ENCODE measurements around the gene SIK2. TPM values are rescaled to one million over a fixed set of nuclear protein-coding genes. Genes with fewer than 3 reads are reported as not detected.
"Not testable (repeated sequence)": the region's sequence is repeated elsewhere in the genome, so short reads cannot be mapped to it uniquely, and the experiment has no call there.

Gene SIK2
- total and polyA plus RNA-seq, 4 donors, result 7.2 to 31.8 (median 17.3) TPM

DNA sequence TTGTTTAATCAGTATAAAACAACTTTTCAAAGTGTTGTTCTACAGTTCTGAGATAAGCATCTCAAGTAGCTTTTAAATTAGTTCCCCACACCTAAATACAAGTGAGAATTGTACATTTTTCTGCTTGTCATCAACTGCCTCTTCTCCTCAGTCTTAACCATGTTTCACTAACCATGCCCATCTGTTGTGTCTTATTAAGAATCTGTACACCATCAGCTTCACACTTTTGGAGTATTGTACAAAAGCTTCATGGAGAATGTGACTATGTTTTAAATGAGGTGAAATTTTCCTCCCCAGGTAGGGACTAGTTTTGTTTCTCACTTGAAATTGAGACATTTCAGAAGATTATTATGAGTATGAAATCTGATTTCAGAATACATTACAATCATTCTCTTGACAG lies 52.4 kb downstream of the SIK2 start:
- no peak for ATAC-seq (ENCODE audit: insufficient read depth, low FRiP score)

DNA sequence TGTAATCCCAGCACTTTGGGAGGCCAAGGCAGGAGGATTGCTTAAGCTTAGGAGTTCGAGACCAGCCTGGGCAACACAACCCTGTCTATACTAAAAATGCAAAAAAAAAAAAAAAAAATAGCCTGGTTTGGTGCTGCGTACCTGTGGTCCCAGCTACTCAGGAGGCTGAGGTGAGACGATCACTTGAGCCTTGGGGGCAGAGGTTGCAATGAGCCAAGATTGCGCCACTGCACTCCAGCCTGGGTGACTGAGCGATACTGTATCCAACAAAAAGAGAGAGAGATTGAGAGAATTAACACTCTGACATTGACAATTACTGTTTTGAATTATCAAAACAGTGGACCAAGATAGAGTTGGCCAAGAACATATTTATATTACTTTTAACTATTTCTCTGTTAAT lies 53.7 kb downstream of the SIK2 start:
- no peak overlapping the region for H3K9ac ChIP-seq (ENCODE audit: insufficient read depth in 1 of 2, low read length in 2 of 2)
- peaks cover 0 to 6% (median 0%) of the 10 kb centered on the region in 5 donors for H3K4me1 ChIP-seq (ENCODE audit: control insufficient read depth in 5 of 5, insufficient read depth in 5 of 5, low read length in 5 of 5)
- H3K36me3 ChIP-seq (ENCODE audit: control insufficient read depth in 4 of 4, insufficient read depth in 4 of 4, low read length in 4 of 4), result peaks cover 4 to 6% (median 5%) of the 10 kb centered on the region in 4 donors
- DNase-seq (no peak), ATAC-seq (ENCODE audit: insufficient read depth, low FRiP score) (no peak)
- 80 to 90% methylated on average over 5 of the region's 5 CpGs for WGBS, 2 donors
- H3K27me3 ChIP-seq (ENCODE audit: control insufficient read depth in 3 of 3, insufficient read depth in 3 of 3, low read length in 2 of 3), result no peaks in the 10 kb centered on the region
- TF ChIP-seq, protein P1, sequence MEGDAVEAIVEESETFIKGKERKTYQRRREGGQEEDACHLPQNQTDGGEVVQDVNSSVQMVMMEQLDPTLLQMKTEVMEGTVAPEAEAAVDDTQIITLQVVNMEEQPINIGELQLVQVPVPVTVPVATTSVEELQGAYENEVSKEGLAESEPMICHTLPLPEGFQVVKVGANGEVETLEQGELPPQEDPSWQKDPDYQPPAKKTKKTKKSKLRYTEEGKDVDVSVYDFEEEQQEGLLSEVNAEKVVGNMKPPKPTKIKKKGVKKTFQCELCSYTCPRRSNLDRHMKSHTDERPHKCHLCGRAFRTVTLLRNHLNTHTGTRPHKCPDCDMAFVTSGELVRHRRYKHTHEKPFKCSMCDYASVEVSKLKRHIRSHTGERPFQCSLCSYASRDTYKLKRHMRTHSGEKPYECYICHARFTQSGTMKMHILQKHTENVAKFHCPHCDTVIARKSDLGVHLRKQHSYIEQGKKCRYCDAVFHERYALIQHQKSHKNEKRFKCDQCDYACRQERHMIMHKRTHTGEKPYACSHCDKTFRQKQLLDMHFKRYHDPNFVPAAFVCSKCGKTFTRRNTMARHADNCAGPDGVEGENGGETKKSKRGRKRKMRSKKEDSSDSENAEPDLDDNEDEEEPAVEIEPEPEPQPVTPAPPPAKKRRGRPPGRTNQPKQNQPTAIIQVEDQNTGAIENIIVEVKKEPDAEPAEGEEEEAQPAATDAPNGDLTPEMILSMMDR (IDR thresholded peaks at IDR 0.05; ENCODE audit: control extremely low read depth, extremely low read depth), result no peak
- H3K4me3 ChIP-seq, result no peak overlapping the region
- H3K9me3 ChIP-seq (ENCODE audit: control insufficient read depth in 4 of 4, insufficient read depth in 3 of 4, low read length in 3 of 4), result no peaks in the 10 kb centered on the region
- H3K27ac ChIP-seq (ENCODE audit: low read depth in 1 of 2, low read length in 1 of 2), result no peak overlapping the region

More for the DNA sequence above, 52.4 kb downstream of the SIK2 start:
- H3K4me1 ChIP-seq (ENCODE audit: control insufficient read depth in 5 of 5, insufficient read depth in 5 of 5, low read length in 5 of 5), result peaks cover 0 to 6% (median 0%) of the 10 kb centered on the region in 5 donors
- H3K9ac ChIP-seq (ENCODE audit: insufficient read depth in 1 of 2, low read length in 2 of 2), result no peak overlapping the region
- H3K36me3 ChIP-seq (ENCODE audit: control insufficient read depth in 4 of 4, insufficient read depth in 4 of 4, low read length in 4 of 4), result peaks cover 4 to 6% (median 5%) of the 10 kb centered on the region in 4 donors
- H3K27ac ChIP-seq (ENCODE audit: low read depth in 1 of 2, low read length in 1 of 2), result no peak overlapping the region
- H3K4me3 ChIP-seq, result no peak overlapping the region
- TF ChIP-seq, protein P1 (IDR thresholded peaks at IDR 0.05; ENCODE audit: control extremely low read depth, extremely low read depth), result no peak
- no peaks in the 10 kb centered on the region for H3K27me3 ChIP-seq (ENCODE audit: control insufficient read depth in 3 of 3, insufficient read depth in 3 of 3, low read length in 2 of 3)
- H3K9me3 ChIP-seq (ENCODE audit: control insufficient read depth in 4 of 4, insufficient read depth in 3 of 4, low read length in 3 of 4), result no peaks in the 10 kb centered on the region
- DNase-seq, result no peak

DNA sequence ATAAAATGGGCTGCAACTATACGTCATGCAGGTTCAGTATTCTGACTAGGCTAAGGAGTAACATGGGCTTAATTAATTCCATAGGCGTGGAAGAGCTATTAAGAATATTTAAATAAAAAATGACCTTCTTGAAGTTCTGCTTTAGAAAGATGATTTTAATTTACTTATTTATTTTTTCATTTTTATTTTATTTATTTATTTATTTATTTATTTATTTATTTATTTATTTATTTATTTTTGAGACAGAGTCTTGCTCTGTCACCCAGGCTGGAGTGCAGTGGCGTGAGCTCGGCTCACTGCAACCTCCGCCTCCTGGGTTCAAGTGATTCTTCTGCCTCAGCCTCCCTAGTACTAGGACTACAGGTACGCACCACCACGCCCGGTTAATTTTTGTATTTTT lies 55.7 kb downstream of the SIK2 start:
- H3K4me3 ChIP-seq; H3K4me1 ChIP-seq (ENCODE audit: control insufficient read depth in 5 of 5, insufficient read depth in 5 of 5, low read length in 5 of 5); H3K9me3 ChIP-seq (ENCODE audit: control insufficient read depth in 4 of 4, insufficient read depth in 3 of 4, low read length in 3 of 4); H3K27ac ChIP-seq (ENCODE audit: low read depth in 1 of 2, low read length in 1 of 2); ATAC-seq (ENCODE audit: insufficient read depth, low FRiP score); DNase-seq; H3K36me3 ChIP-seq (ENCODE audit: control insufficient read depth in 4 of 4, insufficient read depth in 4 of 4, low read length in 4 of 4); H3K27me3 ChIP-seq (ENCODE audit: control insufficient read depth in 3 of 3, insufficient read depth in 3 of 3, low read length in 2 of 3); H3K9ac ChIP-seq (ENCODE audit: insufficient read depth in 1 of 2, low read length in 2 of 2): not testable (repeated sequence)
- 96 to 97% methylated on average over 8 of the region's 8 CpGs for WGBS, 2 donors

DNA sequence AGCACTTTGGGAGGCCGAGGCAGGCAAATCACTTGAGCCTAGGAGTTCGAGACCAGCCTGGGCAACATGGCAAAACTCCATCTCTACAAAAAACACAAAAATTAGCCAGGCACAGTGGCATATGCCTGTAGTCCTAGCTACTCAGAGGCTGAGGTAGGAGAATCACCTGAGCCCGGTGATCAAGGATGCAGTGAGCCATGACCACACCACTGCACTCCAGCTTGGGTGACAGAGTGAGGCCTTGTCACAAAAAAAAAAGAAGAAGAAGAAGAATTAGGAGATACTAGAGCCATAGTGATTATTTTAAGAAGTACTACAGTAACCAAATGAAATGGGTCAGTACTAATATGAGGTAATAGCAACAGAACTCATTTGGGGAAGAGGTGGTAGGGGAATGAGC lies 56.2 kb downstream of the SIK2 start:
- not testable (repeated sequence) for H3K9ac ChIP-seq (ENCODE audit: insufficient read depth in 1 of 2, low read length in 2 of 2); H3K4me3 ChIP-seq; H3K9me3 ChIP-seq (ENCODE audit: control insufficient read depth in 4 of 4, insufficient read depth in 3 of 4, low read length in 3 of 4); H3K36me3 ChIP-seq (ENCODE audit: control insufficient read depth in 4 of 4, insufficient read depth in 4 of 4, low read length in 4 of 4); H3K27ac ChIP-seq (ENCODE audit: low read depth in 1 of 2, low read length in 1 of 2); ATAC-seq (ENCODE audit: insufficient read depth, low FRiP score); DNase-seq; H3K27me3 ChIP-seq (ENCODE audit: control insufficient read depth in 3 of 3, insufficient read depth in 3 of 3, low read length in 2 of 3)
- H3K4me1 ChIP-seq (ENCODE audit: control insufficient read depth in 5 of 5, insufficient read depth in 5 of 5, low read length in 5 of 5), result peaks cover 1 to 10% (median 4%) of the 10 kb centered on the region in 5 donors
- 98 to 100% methylated on average over 3 of the region's 3 CpGs for WGBS, 2 donors
